ENCODE results near the gene LOXHD1.

- TF ChIP-seq RAD21 (IDR thresholded peaks at IDR 0.05; ENCODE audit: low read length): no peak
- no peak for TF ChIP-seq CTCF (conservative IDR thresholded peaks at IDR 0.05; ENCODE audit: low read depth, low read length)
- TF ChIP-seq POLR2A (IDR thresholded peaks at IDR 0.05; ENCODE audit: low read depth, low read length): no peak
- no peak for TF ChIP-seq SMC3 (IDR thresholded peaks at IDR 0.05; ENCODE audit: low read depth, low read length)
These were observed 90.9 kb downstream of the LOXHD1 start for GRCh38 chr18:46566111-46566510.
